ENCODE measurements around the gene SLFN14. TPM values are rescaled to one million over a fixed set of nuclear protein-coding genes. Genes with fewer than 3 reads are reported as not detected.

Gene SLFN14
- total and polyA plus RNA-seq, 2 experiments from 2014 or later = not detected

GRCh38 chr17:35545150-35545549, 15.5 kb downstream of the SLFN14 start:
- TF ChIP-seq EZH2phosphoT487 (IDR thresholded peaks at IDR 0.05; ENCODE audit: insufficient read depth, low read depth) = no peak
- TF ChIP-seq EZH2 (IDR thresholded peaks at IDR 0.05; ENCODE audit: insufficient read depth, poor library complexity, severe bottlenecking) = no peak
- Histone ChIP-seq H3K9me2 (ENCODE audit: insufficient read depth) (no peaks in the 10 kb centered on the region), H3F3A (ENCODE audit: insufficient read depth) (no peaks in the 10 kb centered on the region), H3K4me1 (ENCODE audit: insufficient read depth) (no peaks in the 10 kb centered on the region), H3K4me3 (no peak overlapping the region), H3K9ac (no peak overlapping the region), H3K27me3 (replicated peaks; ENCODE audit: insufficient read depth) (peaks cover 30% of the 10 kb centered on the region), H3K4me2 (ENCODE audit: unreplicated experiment) (no peak overlapping the region), H2AFZ (no peak overlapping the region), H4K20me1 (ENCODE audit: insufficient read depth) (no peaks in the 10 kb centered on the region), H3K9me3 (ENCODE audit: low read depth) (no peaks in the 10 kb centered on the region), H3K36me3 (ENCODE audit: low read depth) (no peaks in the 10 kb centered on the region), H3K27ac (no peak overlapping the region), H3K79me2 (ENCODE audit: insufficient read depth) (no peaks in the 10 kb centered on the region)
- DNase-seq = no peak
- in situ Hi-C loops (cut with MboI) = no loop called here
- 28 to 43% methylated on average over 1 of the region's 1 CpG for WGBS, 2 experiments (ENCODE audit: low coverage in 1 of 2, low lambda C conversion rate in 2 of 2, missing lambda C conversion rate in 2 of 2)

GRCh38 chr17:35543856-35544255, 16.8 kb downstream of the SLFN14 start:
- Histone ChIP-seq H3F3A (ENCODE audit: insufficient read depth) (no peaks in the 10 kb centered on the region), H3K36me3 (ENCODE audit: low read depth) (no peaks in the 10 kb centered on the region), H3K27me3 (replicated peaks; ENCODE audit: insufficient read depth) (peaks cover 19% of the 10 kb centered on the region; the same call in 1 of the 2 replicates), H3K9me2 (ENCODE audit: insufficient read depth) (no peaks in the 10 kb centered on the region), H3K79me2 (ENCODE audit: insufficient read depth) (no peaks in the 10 kb centered on the region), H4K20me1 (ENCODE audit: insufficient read depth) (no peaks in the 10 kb centered on the region), H3K9ac (no peak overlapping the region), H2AFZ (no peak overlapping the region), H3K27ac (no peak overlapping the region), H3K4me2 (ENCODE audit: unreplicated experiment) (no peak overlapping the region), H3K4me3 (no peak overlapping the region), H3K4me1 (ENCODE audit: insufficient read depth) (no peaks in the 10 kb centered on the region), H3K9me3 (ENCODE audit: low read depth) (no peaks in the 10 kb centered on the region)
- in situ Hi-C loops (cut with MboI) = no loop called here
- 48 to 73% methylated on average over 1 of the region's 1 CpG for WGBS, 2 experiments (ENCODE audit: low coverage in 1 of 2, low lambda C conversion rate in 2 of 2, missing lambda C conversion rate in 2 of 2)
- DNase-seq = no peak
- TF ChIP-seq EZH2phosphoT487 (IDR thresholded peaks at IDR 0.05; ENCODE audit: insufficient read depth, low read depth) = no peak
- TF ChIP-seq EZH2 (IDR thresholded peaks at IDR 0.05; ENCODE audit: insufficient read depth, poor library complexity, severe bottlenecking) = no peak

- Histone ChIP-seq H3K4me2 (ENCODE audit: unreplicated experiment) (no peak overlapping the region), H3K9me2 (ENCODE audit: insufficient read depth) (no peaks in the 10 kb centered on the region), H3K79me2 (ENCODE audit: insufficient read depth) (no peaks in the 10 kb centered on the region), H3K9me3 (ENCODE audit: low read depth) (no peaks in the 10 kb centered on the region), H3K27me3 (replicated peaks; ENCODE audit: insufficient read depth) (peaks cover 14% of the 10 kb centered on the region; the same call in 1 of the 2 replicates), H3F3A (ENCODE audit: insufficient read depth) (peaks cover under 1% of the 10 kb centered on the region; the same call in 1 of the 2 replicates), H4K20me1 (ENCODE audit: insufficient read depth) (no peaks in the 10 kb centered on the region), H3K9ac (no peak overlapping the region), H3K4me3 (no peak overlapping the region), H2AFZ (no peak overlapping the region), H3K27ac (no peak overlapping the region), H3K36me3 (ENCODE audit: low read depth) (no peaks in the 10 kb centered on the region), H3K4me1 (ENCODE audit: insufficient read depth) (no peaks in the 10 kb centered on the region)
- in situ Hi-C loops (cut with MboI) = no loop called here
- TF ChIP-seq EZH2phosphoT487 (IDR thresholded peaks at IDR 0.05; ENCODE audit: insufficient read depth, low read depth) = no peak
- no peak for TF ChIP-seq EZH2 (IDR thresholded peaks at IDR 0.05; ENCODE audit: insufficient read depth, poor library complexity, severe bottlenecking)
- DNase-seq = no peak
Observed at GRCh38 chr17:35542990-35543389, 17.6 kb downstream of the SLFN14 start.

GRCh38 chr17:35541434-35541833, 19.2 kb downstream of the SLFN14 start:
- no peak for DNase-seq
- Histone ChIP-seq H3K9me3 (ENCODE audit: low read depth) (no peaks in the 10 kb centered on the region), H3F3A (ENCODE audit: insufficient read depth) (peaks cover 5% of the 10 kb centered on the region; the same call in 1 of the 2 replicates), H3K9ac (no peak overlapping the region), H3K27ac (no peak overlapping the region), H4K20me1 (ENCODE audit: insufficient read depth) (no peaks in the 10 kb centered on the region), H2AFZ (peak overlapping the region; percentile 65), H3K9me2 (ENCODE audit: insufficient read depth) (no peaks in the 10 kb centered on the region), H3K36me3 (ENCODE audit: low read depth) (no peaks in the 10 kb centered on the region), H3K79me2 (ENCODE audit: insufficient read depth) (no peaks in the 10 kb centered on the region), H3K4me3 (no peak overlapping the region), H3K4me1 (ENCODE audit: insufficient read depth) (no peaks in the 10 kb centered on the region), H3K27me3 (replicated peaks; ENCODE audit: insufficient read depth) (peaks cover 3% of the 10 kb centered on the region; the same call in 1 of the 2 replicates), H3K4me2 (ENCODE audit: unreplicated experiment) (no peak overlapping the region)
- in situ Hi-C loops (cut with MboI) = no loop called here
- WGBS, 2 experiments (ENCODE audit: low coverage in 1 of 2, low lambda C conversion rate in 2 of 2, missing lambda C conversion rate in 2 of 2) = 65 to 66% methylated on average over 1 of the region's 1 CpG
- TF ChIP-seq EZH2phosphoT487 (IDR thresholded peaks at IDR 0.05; ENCODE audit: insufficient read depth, low read depth) (no peak), EZH2 (IDR thresholded peaks at IDR 0.05; ENCODE audit: insufficient read depth, poor library complexity, severe bottlenecking) (no peak)
